ENCODE results near the gene SLC35C1. TPM values are rescaled to one million over a fixed set of nuclear protein-coding genes. Genes with fewer than 3 reads are reported as not detected.

The SLC35C1 gene
- total and polyA plus RNA-seq, 2 of the 8 experiments (the other 6 are each of a cell fraction or from before 2014, with no cell fraction given), result 4.6 to 10.6 TPM

- no peaks in the 10 kb centered on the region for H3K4me1 ChIP-seq (replicated peaks in 1 of 4; ENCODE audit: control insufficient read depth in 3 of 4, insufficient read depth in 4 of 4, low read length in 3 of 4)
- no peak overlapping the region for H4K91ac ChIP-seq (replicated peaks; ENCODE audit: insufficient read length, low read length)
- POLR2A ChIA-PET (ENCODE audit: partially characterized antibody), result no interaction called here
- no peaks in the 10 kb centered on the region for H3K23me2 ChIP-seq (ENCODE audit: low read depth, low read length)
- H3K27ac ChIP-seq (ENCODE audit: low read depth, low read length), result no peak overlapping the region
- H3K14ac ChIP-seq (ENCODE audit: insufficient read length), result no peak overlapping the region
- H3K4me2 ChIP-seq (ENCODE audit: insufficient read depth in 1 of 2, low read depth in 2 of 2, low read length in 2 of 2), result no peak overlapping the region
- H3K9me3 ChIP-seq (ENCODE audit: insufficient read depth in 2 of 2, low read depth in 1 of 2, low read length in 1 of 2), result peaks cover 4 to 5% of the 10 kb centered on the region in 2 experiments; a peak in 1 of 4 replicates
- no peak overlapping the region for H2BK15ac ChIP-seq (ENCODE audit: low read length)
- no peak overlapping the region for H2AFZ ChIP-seq (ENCODE audit: low read length)
- no peak overlapping the region for H2BK5ac ChIP-seq (ENCODE audit: low read depth, low read length)
- no peak overlapping the region for H2AK5ac ChIP-seq (ENCODE audit: low read depth, low read length)
- no peak overlapping the region for H3K4me3 ChIP-seq (ENCODE audit: extremely low read depth in 1 of 4, insufficient read depth in 2 of 4, low read depth in 3 of 4, low read length in 4 of 4)
- H4K20me1 ChIP-seq (replicated peaks in 1 of 2; ENCODE audit: control insufficient read depth in 1 of 2, insufficient read depth in 2 of 2, low read length in 2 of 2), result no peaks in the 10 kb centered on the region
- no peaks in the 10 kb centered on the region for H3K79me1 ChIP-seq (ENCODE audit: low read depth, low read length)
- no peak overlapping the region for H4K8ac ChIP-seq (ENCODE audit: extremely low read depth, insufficient read depth, low read length)
- DNase-seq (ENCODE audit: low read depth in 1 of 2, low spot score in 2 of 2), result no peak
- no peak overlapping the region for H3K23ac ChIP-seq (ENCODE audit: insufficient read length)
- no peak overlapping the region for H3K9ac ChIP-seq (replicated peaks in 1 of 4; ENCODE audit: extremely low read depth in 1 of 4, low read depth in 3 of 4, low read length in 3 of 4)
- no peak overlapping the region for H3K56ac ChIP-seq (replicated peaks; ENCODE audit: insufficient read length, low read depth, low read length)
- FAIRE-seq, result no peak
- no peak overlapping the region for H2BK20ac ChIP-seq (ENCODE audit: low read length)
- no peak overlapping the region for H3K18ac ChIP-seq (ENCODE audit: extremely low read depth, low read length)
- no peaks in the 10 kb centered on the region for H3K27me3 ChIP-seq (replicated peaks in 1 of 4; ENCODE audit: control insufficient read depth in 3 of 4, extremely low read depth in 1 of 4, insufficient read depth in 3 of 4, low read length in 3 of 4)
- no peaks in the 10 kb centered on the region for H3K36me3 ChIP-seq (ENCODE audit: control insufficient read depth in 2 of 4, insufficient read depth in 4 of 4, low read length in 3 of 4)
- H2BK120ac ChIP-seq (replicated peaks; ENCODE audit: low read depth, low read length), result no peak overlapping the region
- CTCF ChIA-PET (ENCODE audit: partially characterized antibody), result no interaction called here
- 89% methylated on average over 3 of the region's 3 CpGs; no CpG with 5 or more reads in 1 of the 2 experiments for WGBS, 2 experiments (ENCODE audit: extremely low coverage in 1 of 2, insufficient coverage in 1 of 2, insufficient read length in 1 of 2, insufficient replicate concordance in 2 of 2, low coverage in 1 of 2, low lambda C conversion rate in 2 of 2, missing lambda C conversion rate in 1 of 2)
- no peaks in the 10 kb centered on the region for H3K79me2 ChIP-seq (ENCODE audit: control insufficient read depth in 1 of 2, insufficient read depth in 2 of 2, low read length in 2 of 2)
- no peak overlapping the region for H4K5ac ChIP-seq (ENCODE audit: insufficient read length, low read depth, low read length)
- H2BK12ac ChIP-seq (ENCODE audit: low read depth, low read length), result no peak overlapping the region
- H3K4ac ChIP-seq (replicated peaks; ENCODE audit: insufficient read length, low read depth, low read length), result no peak overlapping the region
- TF ChIP-seq CHD1 (IDR thresholded peaks at IDR 0.05; ENCODE audit: low read depth, low read length) (no peak), ATF3 (IDR thresholded peaks at IDR 0.05; ENCODE audit: insufficient read depth, low read depth, low read length) (no peak), RAD21 (IDR thresholded peaks at IDR 0.05 in 1 of 2, conservative IDR thresholded peaks at IDR 0.05 in 1 of 2; ENCODE audit: low read depth in 2 of 2, low read length in 2 of 2) (no peak), HDAC6 (IDR thresholded peaks at IDR 0.05; ENCODE audit: low read depth, low read length) (no peak), TCF12 (IDR thresholded peaks at IDR 0.05; ENCODE audit: low read depth, low read length) (no peak), BRCA1 (IDR thresholded peaks at IDR 0.05; ENCODE audit: low read depth, low read length) (no peak), GTF2F1 (IDR thresholded peaks at IDR 0.05; ENCODE audit: borderline replicate concordance, low read depth, low read length) (no peak), YY1 (IDR thresholded peaks at IDR 0.05; ENCODE audit: low read depth, low read length) (no peak), CHD2 (IDR thresholded peaks at IDR 0.05; ENCODE audit: low read length) (no peak), SP1 (IDR thresholded peaks at IDR 0.05; ENCODE audit: low read depth, low read length) (no peak)
These were observed 16.1 kb upstream of the SLC35C1 start for GRCh38 chr11:45788887-45789286.

All from H1 (cell line).